Measurements from ENCODE around the gene A3GALT2.

Gene A3GALT2

DNA sequence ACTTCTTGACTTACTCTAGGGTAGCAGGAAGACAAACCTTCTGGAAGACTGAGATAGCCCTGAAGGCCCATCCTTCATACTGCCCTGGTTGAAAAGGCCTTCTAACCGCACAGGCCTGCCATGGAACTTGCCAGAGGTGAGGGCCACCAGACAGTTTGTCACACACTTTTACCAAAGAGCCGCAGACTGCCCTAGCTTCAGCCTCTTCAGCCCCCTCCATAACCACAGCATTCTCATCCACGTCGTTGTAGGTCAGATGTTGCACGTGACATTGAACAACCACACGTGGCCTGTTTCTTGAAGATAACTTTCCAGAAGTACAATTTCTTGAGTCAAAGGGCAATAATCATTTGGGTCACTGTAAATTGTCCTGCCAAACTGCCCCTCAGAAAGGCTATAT lies 45.7 kb downstream of the A3GALT2 start:
- DNase-seq, result no peak

- no peak for DNase-seq
Measured at GRCh38 chr1:33274446-33274845, 46.5 kb downstream of the A3GALT2 start.

- DNase-seq, result no peak
Measured at GRCh38 chr1:33273961-33274371, 46.9 kb downstream of the A3GALT2 start.

DNA sequence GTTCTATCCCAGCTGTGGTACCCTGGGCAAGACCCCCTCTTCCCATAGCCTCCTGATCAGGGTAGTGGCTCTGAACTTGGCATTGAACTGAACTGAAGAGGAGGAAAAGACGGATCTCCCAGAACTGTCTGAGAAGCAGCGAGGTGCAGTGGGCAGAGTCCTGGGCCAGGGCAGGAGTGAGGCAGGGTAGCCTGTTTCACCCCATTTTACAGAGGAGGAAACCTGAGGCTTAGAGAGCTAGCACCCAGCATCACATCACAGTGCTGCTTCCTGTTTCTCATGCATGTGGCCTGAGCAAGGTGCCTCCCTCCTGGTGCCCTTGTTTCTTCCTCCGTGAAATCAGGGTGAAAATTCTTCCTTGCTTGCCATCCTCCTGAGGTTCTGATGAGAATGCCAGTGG lies 47.5 kb downstream of the A3GALT2 start:
- no peak for DNase-seq

- DNase-seq, result no peak
Measured at GRCh38 chr1:33272930-33273329, 48.0 kb downstream of the A3GALT2 start.

- DNase-seq, result no peak
Measured at GRCh38 chr1:33272509-33272908, 48.4 kb downstream of the A3GALT2 start.

GRCh38 chr1:33271666-33272505 lies 49.0 kb downstream of the A3GALT2 start:
- DNase-seq, result no peak

DNA sequence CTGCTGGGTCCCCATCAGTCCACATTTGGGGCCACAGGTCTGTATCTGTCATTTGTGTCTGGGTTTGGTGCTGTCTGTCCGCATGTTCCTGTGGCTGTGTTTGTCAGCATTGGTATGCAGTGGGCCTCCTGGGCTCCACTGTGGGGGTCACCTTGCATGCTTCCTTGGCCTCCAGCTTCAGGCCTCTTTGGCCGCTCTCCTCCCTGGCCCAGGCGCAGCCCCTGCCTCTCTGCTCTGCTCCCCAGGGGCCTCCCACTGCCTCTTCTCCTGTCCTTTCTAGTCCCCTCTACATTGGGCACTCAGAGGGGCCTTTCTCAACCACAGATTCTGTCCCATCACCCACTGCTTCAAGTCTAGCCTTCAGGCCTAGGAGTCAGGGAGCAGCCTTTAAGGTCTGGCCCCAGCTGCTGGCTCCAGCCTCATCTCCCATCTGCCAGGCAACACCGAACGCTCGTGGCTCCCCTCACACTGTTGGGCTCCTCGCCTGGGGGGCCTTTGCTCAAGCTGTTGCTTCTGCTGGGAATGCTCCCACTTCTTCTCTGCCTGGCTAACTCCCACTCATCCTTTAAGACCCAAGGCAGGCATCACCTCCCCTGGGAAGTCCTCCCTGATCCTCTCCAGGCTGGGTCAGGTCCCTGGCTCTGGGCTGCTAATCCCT lies 50.0 kb downstream of the A3GALT2 start:
- DNase-seq, result no peak

DNA sequence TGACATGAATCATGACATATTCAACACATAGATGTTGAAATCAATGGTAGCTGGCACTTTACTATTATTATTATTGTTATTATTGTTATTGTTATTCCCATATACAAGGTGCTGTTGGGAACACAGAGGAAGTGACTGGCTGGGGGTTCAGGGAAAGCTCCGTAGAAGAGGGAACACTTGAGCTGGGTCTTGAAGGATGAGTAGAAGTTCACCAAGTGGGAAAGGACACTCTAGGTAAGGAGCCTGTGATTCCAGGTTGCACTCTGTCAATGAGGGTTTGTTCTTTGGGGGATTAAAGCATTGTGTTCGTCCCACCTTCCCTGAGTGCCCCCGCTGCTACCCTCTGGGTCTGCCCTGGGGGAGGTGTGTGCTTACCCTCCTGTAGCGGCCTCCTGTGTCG lies 50.5 kb downstream of the A3GALT2 start:
- DNase-seq, result no peak

GRCh38 chr1:33269621-33270020 lies 51.3 kb downstream of the A3GALT2 start:
- no peak for DNase-seq

- no peak for DNase-seq
Measured at GRCh38 chr1:33268927-33269610, 51.8 kb downstream of the A3GALT2 start.

GRCh38 chr1:33268457-33268856 lies 52.4 kb downstream of the A3GALT2 start:
- no peak for DNase-seq

- DNase-seq, result no peak
Measured at GRCh38 chr1:33267468-33268205, 53.3 kb downstream of the A3GALT2 start.

DNA sequence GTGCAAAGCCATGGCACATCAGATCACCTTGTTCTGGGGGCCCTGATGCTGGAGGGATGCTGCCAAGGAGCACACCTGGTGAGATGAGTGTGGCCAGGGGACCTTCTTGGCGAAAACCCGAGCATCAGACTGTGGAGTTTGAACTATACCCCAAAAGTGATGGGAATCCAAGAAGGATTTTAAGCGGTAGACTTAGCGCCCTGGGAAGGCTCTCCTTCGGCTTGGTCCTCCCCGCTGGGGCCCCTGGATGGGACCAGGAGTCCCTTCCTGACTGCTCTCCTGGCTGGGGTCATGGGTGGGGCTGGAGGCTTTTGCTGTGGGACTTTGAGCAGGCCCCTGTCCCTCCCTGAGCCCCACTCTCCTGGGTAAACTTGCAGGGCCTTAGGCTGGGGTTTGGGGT lies 54.1 kb downstream of the A3GALT2 start:
- no peak for DNase-seq

DNA sequence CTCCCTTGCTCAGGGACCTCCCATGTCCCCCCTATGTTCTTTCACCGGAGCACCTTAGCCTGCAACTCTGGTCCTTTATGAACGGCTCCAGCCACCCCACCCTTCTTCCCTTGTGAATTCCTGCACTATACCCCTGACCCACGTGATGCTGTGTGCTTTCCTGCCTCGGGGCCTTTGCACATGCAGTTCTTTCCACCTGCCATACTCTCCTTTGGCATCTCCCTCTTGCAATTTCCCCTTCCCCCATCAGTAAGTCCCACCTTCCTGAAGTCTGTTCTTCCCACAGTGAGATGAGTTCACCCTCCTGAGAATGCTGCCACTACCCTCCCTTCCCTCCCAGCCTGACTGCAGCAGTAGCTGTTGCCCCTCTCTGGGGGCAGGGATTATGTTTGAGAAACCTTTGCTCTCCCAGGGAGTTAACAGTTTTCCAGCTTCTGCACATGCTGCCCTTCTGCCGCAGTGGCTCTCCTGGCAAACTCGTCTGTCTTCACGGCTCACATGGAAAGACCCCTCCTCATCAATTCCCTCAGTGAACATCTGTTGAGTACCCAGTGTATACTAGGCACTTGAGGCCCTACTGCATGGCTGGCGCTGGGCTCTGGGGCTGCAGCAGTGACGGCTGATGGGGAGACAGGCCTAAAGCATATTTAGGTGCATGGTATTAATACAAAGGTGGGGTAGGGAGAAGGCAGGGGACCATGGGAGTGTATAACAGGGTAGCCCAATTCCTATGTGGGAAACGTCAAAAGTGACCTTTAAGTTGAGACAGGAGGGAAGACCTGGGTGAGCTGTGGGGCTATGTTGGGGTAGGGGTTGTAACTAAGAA lies 54.9 kb downstream of the A3GALT2 start:
- no peak for DNase-seq

GRCh38 chr1:33263890-33264504 lies 56.9 kb downstream of the A3GALT2 start:
- DNase-seq, result no peak

GRCh38 chr1:33261344-33261743 lies 59.6 kb downstream of the A3GALT2 start:
- DNase-seq, result peak in 1 of 58 donors; percentile 2

- DNase-seq, result no peak
Measured at GRCh38 chr1:33260439-33260838, 60.5 kb downstream of the A3GALT2 start.

DNA sequence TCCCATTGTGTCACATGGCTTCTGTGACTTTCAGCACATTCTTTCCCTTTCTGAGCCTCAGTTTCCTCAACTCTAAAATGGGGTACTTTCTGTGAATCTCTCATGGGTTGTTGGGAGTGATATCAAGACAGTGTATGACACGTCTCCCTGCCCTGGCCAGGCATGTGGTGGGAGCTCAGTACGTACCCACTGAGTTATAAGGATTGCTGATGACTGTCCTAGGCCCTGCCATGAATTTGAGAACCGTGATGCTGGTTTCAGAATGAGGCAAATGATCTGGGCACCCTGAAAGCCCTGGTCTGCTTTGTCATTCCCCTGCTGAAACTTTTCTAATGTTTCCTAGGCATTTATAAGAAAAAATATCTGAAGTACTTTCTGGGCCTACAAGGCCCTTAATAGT lies 61.0 kb downstream of the A3GALT2 start:
- no peak for DNase-seq

DNA sequence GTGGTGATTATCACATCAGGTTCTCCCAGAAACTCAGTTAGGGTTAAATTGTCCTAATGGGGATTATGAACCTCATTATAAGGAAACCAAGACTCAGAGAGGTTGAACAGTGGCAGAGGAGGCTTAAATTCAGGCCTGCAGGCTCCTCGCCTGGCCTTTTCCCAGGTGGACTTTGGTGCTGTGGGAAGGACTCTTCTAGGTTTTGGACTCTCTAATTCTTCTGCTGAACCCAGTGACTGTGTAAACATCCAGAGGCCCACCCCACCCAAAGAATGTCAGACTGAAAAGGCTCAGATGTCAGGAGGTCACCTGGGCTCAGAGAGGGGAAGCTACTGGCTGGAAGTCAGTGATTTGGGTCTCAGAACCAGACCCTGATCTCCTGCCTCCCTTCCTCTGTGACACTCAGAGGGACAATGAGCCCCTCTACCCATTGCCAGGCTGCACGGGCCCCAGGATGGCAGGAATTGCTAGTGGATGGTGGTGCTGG lies 62.1 kb downstream of the A3GALT2 start:
- no peak for DNase-seq

Measured in anterior cingulate cortex (tissue), 58 donors.